Tibial nerve (tissue), 4 donors: ENCODE data around the gene NFE2L3.

ENCODE experiments used
- EP300 ChIP-seq, 2 donors: sonication (generic); formaldehyde crosslinking; IDR thresholded peaks; one replicate each; pipeline ENCODE4 v1.6.1; 2017; ENCODE audit warnings: antibody characterized with exemption in 2 of 2, mild to moderate bottlenecking in 1 of 2
- POLR2A ChIP-seq, 2 donors: fragments of 450-650 bp; IDR thresholded peaks; one replicate each; pipeline ENCODE4 v1.6.1; 2017; ENCODE audit warnings: antibody characterized with exemption in 2 of 2, mild to moderate bottlenecking in 2 of 2, moderate library complexity in 2 of 2
- TF ChIP-seq, protein P1 (sequence below), 5 experiments: fragments of 200-600 bp in 3 of 5; fragments of 450-650 bp in 2 of 5; sonication (generic) in 3 of 5; IDR thresholded peaks; one replicate each; pipeline ENCODE4 v1.5.1; 2016 to 2019; ENCODE audit warnings: antibody characterized with exemption in 5 of 5, mild to moderate bottlenecking in 3 of 5, moderate library complexity in 2 of 5

- TF ChIP-seq, protein P1, sequence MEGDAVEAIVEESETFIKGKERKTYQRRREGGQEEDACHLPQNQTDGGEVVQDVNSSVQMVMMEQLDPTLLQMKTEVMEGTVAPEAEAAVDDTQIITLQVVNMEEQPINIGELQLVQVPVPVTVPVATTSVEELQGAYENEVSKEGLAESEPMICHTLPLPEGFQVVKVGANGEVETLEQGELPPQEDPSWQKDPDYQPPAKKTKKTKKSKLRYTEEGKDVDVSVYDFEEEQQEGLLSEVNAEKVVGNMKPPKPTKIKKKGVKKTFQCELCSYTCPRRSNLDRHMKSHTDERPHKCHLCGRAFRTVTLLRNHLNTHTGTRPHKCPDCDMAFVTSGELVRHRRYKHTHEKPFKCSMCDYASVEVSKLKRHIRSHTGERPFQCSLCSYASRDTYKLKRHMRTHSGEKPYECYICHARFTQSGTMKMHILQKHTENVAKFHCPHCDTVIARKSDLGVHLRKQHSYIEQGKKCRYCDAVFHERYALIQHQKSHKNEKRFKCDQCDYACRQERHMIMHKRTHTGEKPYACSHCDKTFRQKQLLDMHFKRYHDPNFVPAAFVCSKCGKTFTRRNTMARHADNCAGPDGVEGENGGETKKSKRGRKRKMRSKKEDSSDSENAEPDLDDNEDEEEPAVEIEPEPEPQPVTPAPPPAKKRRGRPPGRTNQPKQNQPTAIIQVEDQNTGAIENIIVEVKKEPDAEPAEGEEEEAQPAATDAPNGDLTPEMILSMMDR (IDR thresholded peaks at IDR 0.05): no peak
- TF ChIP-seq POLR2A (IDR thresholded peaks at IDR 0.05) (no peak), EP300 (IDR thresholded peaks at IDR 0.05) (no peak)
Measured at GRCh38 chr7:26143298-26144048, 8.5 kb upstream of the NFE2L3 start.
